ENCODE measurements around the gene NUFIP1.

NUFIP1 gene

DNA sequence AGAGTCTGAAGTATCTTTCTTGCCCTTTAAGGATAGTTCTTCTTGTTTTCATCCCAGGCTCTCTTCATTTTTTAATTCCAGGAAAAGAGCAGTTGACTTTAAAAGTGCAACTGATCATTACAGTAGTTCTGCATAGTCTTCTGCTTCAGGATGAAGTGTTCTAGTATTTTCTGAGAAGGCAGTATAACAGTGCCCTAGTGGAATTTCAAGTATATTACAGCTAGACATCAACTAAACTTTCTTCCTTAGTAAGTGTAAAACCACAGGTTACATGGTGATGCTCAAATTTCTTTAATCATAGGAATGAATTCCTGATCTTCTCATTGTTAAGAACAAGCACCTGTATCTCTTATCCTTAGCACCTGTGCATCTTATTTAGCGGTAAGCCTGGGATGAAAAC lies 10.9 kb downstream of the NUFIP1 start:
- H3K4me3 ChIP-seq (ENCODE audit: low read length): no peak overlapping the region
- TF ChIP-seq, protein P1, sequence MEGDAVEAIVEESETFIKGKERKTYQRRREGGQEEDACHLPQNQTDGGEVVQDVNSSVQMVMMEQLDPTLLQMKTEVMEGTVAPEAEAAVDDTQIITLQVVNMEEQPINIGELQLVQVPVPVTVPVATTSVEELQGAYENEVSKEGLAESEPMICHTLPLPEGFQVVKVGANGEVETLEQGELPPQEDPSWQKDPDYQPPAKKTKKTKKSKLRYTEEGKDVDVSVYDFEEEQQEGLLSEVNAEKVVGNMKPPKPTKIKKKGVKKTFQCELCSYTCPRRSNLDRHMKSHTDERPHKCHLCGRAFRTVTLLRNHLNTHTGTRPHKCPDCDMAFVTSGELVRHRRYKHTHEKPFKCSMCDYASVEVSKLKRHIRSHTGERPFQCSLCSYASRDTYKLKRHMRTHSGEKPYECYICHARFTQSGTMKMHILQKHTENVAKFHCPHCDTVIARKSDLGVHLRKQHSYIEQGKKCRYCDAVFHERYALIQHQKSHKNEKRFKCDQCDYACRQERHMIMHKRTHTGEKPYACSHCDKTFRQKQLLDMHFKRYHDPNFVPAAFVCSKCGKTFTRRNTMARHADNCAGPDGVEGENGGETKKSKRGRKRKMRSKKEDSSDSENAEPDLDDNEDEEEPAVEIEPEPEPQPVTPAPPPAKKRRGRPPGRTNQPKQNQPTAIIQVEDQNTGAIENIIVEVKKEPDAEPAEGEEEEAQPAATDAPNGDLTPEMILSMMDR (IDR thresholded peaks at IDR 0.05; ENCODE audit: insufficient read depth, low read depth, low read length, missing control alignments): no peak
- DNase-seq (ENCODE audit: low read depth): no peak

DNA sequence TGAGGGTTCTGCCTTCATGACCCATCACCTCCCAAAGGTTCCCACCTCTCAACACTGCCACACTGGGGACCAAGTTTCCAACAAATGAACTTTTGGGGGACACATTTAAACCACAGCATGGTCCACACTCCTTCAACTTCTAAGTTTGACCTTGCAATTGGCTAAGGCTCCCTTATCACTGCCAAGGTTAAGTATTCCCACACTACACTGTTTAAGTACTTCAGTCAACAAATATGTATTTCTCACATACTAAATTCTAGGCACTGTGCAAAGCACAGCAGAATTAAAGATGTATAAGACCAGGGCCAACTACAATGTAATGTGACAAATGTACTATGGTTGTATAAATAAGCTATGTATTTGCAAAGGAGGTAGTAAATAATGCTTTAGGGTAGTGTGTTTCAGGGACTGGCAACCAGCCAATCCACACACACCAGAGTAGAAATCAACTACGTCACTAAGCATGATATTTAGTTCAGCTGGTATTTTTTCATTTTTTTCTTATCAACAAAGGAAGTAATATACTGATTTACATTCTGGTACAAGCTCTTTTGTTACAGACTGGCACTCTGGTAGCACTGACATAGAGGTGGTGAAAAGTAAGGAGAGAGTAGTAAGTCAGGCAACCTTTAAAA lies 12.2 kb downstream of the NUFIP1 start:
- no peak overlapping the region for H3K4me3 ChIP-seq (ENCODE audit: low read length)
- TF ChIP-seq, protein P1 (IDR thresholded peaks at IDR 0.05; ENCODE audit: insufficient read depth, low read depth, low read length, missing control alignments): no peak
- no peak for DNase-seq (ENCODE audit: low read depth)

DNA sequence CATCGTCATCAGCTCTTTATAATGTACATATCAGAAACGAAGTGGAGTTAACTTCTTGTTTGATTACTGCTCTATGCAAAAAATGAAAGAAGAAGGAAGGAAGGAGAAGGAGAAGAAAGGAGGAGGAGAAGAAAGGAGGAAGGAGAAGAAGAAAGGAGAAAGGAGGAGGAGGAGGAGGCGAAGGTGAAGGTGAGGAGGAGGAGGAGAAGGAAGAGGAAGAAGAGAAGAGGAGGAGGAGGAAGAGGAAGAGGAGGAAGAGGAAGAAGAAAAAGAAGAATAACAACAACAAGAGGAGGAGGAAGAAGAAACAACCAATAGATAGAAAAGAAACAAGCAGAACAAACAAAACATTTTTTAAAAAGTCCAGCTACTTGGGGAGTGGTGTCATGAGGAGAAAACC lies 13.1 kb downstream of the NUFIP1 start:
- DNase-seq (ENCODE audit: low read depth): no peak
- TF ChIP-seq, protein P1 (IDR thresholded peaks at IDR 0.05; ENCODE audit: insufficient read depth, low read depth, low read length, missing control alignments): no peak
- no peak overlapping the region for H3K4me3 ChIP-seq (ENCODE audit: low read length)

DNA sequence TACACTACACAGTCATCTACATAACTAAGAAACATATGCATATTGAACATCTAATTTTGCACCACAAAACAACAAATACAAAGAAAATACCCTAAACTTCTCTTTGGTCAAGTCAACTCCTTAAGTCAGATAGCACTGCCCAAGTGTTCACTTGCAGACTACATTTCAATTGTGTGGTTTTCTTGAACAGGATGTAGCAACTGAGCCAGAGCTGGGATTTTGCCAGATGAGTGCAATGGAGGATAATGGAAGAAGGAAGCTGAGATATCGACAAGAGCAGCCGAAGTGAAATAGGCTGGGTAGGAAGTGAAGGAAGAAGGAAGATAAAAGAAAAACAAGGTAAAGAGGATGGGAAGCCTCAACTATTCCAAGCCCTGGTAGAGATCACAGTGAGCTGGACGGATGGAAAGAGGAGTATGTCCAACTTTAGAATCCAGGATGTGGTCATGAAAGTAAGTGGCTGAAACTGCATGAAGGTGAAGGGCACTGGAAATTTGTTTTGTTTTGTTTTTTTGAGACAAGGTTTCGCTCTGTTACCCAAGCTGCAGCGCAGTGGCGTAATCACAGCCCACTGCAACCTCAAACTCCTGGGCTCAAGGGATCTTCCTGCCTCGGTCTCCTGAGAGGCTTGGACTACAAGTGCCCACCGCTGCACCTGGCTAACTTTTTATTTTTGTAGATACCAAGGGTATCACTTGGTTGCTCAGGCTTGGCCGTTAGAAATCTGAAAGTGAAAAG lies 15.0 kb downstream of the NUFIP1 start:
- H3K4me3 ChIP-seq (ENCODE audit: low read length): no peak overlapping the region
- peak; percentile 10 for DNase-seq (ENCODE audit: low read depth)
- TF ChIP-seq, protein P1 (IDR thresholded peaks at IDR 0.05; ENCODE audit: insufficient read depth, low read depth, low read length, missing control alignments): no peak

DNA sequence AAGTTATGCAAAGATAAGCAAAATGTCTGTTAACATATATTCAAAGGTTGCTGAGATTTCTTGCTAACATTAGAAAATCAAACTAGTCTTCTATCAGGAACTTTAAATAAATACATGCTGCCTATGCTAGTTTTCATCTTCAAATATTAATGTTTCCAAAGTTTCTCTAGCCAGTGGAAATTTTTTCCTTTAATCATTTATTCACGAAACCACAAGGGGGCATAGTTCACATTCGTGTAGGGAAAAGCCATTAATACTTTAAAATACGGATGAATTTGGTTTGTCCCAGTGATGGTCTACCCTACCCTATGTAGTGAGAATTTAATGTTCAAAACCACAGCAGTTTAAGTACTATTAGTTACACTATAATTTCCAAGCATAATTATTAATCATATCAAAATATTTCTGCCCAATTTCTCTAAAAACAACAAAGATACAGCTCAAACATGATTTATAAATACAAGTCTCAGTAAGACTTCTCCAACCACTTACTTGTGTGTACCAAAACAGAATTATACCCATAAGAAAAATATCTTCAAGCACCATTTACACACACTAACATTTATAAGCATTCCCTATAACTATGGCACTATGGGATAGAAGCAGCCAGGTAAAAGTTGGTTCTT lies 16.2 kb downstream of the NUFIP1 start:
- DNase-seq (ENCODE audit: low read depth): peak; percentile 39
- TF ChIP-seq, protein P1 (IDR thresholded peaks at IDR 0.05; ENCODE audit: insufficient read depth, low read depth, low read length, missing control alignments): peak; percentile 54
- H3K4me3 ChIP-seq (ENCODE audit: low read length): no peak overlapping the region

DNA sequence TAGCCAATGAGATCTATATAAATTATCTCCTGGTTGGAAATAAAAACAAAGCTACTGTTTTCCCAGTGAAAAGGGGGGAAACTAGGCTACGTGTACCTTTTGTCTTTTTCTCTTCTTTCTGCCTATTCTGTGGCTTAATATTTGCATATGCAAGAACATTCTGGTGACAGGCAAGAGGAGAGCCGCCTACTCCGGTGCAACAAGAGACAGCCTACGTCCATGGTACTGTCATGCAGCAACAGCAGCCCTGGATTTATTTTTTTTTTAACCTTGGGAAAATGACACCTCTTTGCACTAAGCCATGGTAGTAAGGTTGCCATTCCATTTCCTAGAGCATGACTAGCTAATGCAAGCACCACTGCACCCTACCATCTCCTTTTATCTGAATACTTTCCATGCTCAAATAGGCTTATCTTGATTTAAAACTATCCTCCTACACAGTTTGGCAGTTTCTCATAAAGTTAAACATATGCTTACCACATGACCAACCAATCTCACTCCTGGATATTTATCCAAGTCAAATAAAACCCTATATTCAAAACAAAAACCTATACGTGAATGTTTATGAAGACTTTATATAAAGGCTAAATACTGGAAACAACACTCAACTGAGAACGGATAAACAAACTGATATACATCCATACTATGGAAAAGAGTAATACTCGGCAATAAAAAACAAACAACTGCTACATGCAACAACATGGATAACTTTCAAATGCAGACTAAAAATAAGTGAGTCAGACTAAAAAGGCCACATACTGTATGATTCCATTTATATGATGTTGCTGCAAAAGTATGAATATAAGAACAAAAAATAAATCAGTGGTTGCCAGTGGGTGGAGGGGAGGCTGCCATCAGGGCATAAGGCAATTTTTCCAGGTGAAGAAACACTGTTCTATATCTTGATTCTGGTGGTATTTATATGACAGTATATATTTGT lies 17.3 kb downstream of the NUFIP1 start:
- H3K4me3 ChIP-seq (ENCODE audit: low read length): no peak overlapping the region
- TF ChIP-seq, protein P1 (IDR thresholded peaks at IDR 0.05; ENCODE audit: insufficient read depth, low read depth, low read length, missing control alignments): no peak
- no peak for DNase-seq (ENCODE audit: low read depth)
